Osteocyte (in vitro differentiated cells): Measurements from ENCODE around the gene TMEM156. TPM values are rescaled to one million over a fixed set of nuclear protein-coding genes. Genes with fewer than 3 reads are reported as not detected.

Experiments used
- DNase-seq: peaks from one replicate; pipeline ENCODE4 v3.0.0; 2021; ENCODE audit warnings: mixed read lengths; ENCODE audit not compliant: unreplicated experiment; ENCODE audit errors: extremely low spot score
- H3K27ac Mint-ChIP-seq: one replicate; pipeline ENCODE4 v1.8.0; 2021; ENCODE audit warnings: mild to moderate bottlenecking, mixed read lengths; ENCODE audit not compliant: unreplicated experiment
- H3K27me3 Mint-ChIP-seq: one replicate; pipeline ENCODE4 v1.8.0; 2021; ENCODE audit warnings: mixed read lengths; ENCODE audit not compliant: unreplicated experiment
- H3K36me3 Mint-ChIP-seq: one replicate; pipeline ENCODE4 v1.8.0; 2021; ENCODE audit warnings: mixed read lengths; ENCODE audit not compliant: unreplicated experiment
- H3K4me1 Mint-ChIP-seq: one replicate; pipeline ENCODE4 v1.8.0; 2021; ENCODE audit warnings: mixed read lengths; ENCODE audit not compliant: unreplicated experiment
- H3K4me3 Mint-ChIP-seq: one replicate; pipeline ENCODE4 v1.8.0; 2021; ENCODE audit warnings: mild to moderate bottlenecking, moderate library complexity, mixed read lengths; ENCODE audit not compliant: unreplicated experiment
- H3K9me3 Mint-ChIP-seq: one replicate; pipeline ENCODE4 v1.8.0; 2021; ENCODE audit warnings: mixed read lengths; ENCODE audit not compliant: unreplicated experiment
- CTCF ChIP-seq: fragments of 200-600 bp; sonication (generic); IDR thresholded peaks from 2 replicates; pipeline ENCODE4 v1.5.0; 2021; ENCODE audit warnings: antibody characterized with exemption, mild to moderate bottlenecking, moderate library complexity
- total RNA-seq: library from RNA; stranded (reverse); gene quantifications from 2 replicates; pipeline ENCODE4 v1.2.1, GENCODE V29; 2021

The TMEM156 gene
- total RNA-seq, 1 donor from 2014 or later: not detected

- Mint-ChIP-seq H3K4me1 (peaks cover 13% of the 10 kb centered on the region), H3K9me3 (no peaks in the 10 kb centered on the region), H3K36me3 (no peaks in the 10 kb centered on the region), H3K27me3 (no peaks in the 10 kb centered on the region), H3K27ac (no peak overlapping the region), H3K4me3 (no peak overlapping the region)
- TF ChIP-seq CTCF: no peak
- no peak for DNase-seq
These were observed 44.7 kb downstream of the TMEM156 start for GRCh38 chr4:38987491-38987890.

- H3K4me1 Mint-ChIP-seq: peaks cover 23% of the 10 kb centered on the region
- no peak for TF ChIP-seq CTCF
- no peak overlapping the region for H3K27ac Mint-ChIP-seq
- DNase-seq: no peak
- H3K9me3 Mint-ChIP-seq: no peaks in the 10 kb centered on the region
- H3K36me3 Mint-ChIP-seq: no peaks in the 10 kb centered on the region
- no peaks in the 10 kb centered on the region for H3K27me3 Mint-ChIP-seq
- H3K4me3 Mint-ChIP-seq: no peak overlapping the region
These were observed 46.7 kb downstream of the TMEM156 start for GRCh38 chr4:38985410-38986100.

- Mint-ChIP-seq H3K27ac (peak overlapping the region; percentile 13), H3K4me1 (peaks cover 23% of the 10 kb centered on the region), H3K36me3 (no peaks in the 10 kb centered on the region), H3K4me3 (no peak overlapping the region), H3K9me3 (no peaks in the 10 kb centered on the region), H3K27me3 (no peaks in the 10 kb centered on the region)
- no peak for DNase-seq
- no peak for TF ChIP-seq CTCF
These were observed 48.2 kb downstream of the TMEM156 start for GRCh38 chr4:38983787-38984598.

GRCh38 chr4:38983291-38983690 is 48.9 kb downstream of the TMEM156 start:
- peaks cover 23% of the 10 kb centered on the region for H3K4me1 Mint-ChIP-seq
- H3K27me3 Mint-ChIP-seq: no peaks in the 10 kb centered on the region
- TF ChIP-seq CTCF: no peak
- H3K9me3 Mint-ChIP-seq: no peaks in the 10 kb centered on the region
- H3K4me3 Mint-ChIP-seq: no peak overlapping the region
- no peaks in the 10 kb centered on the region for H3K36me3 Mint-ChIP-seq
- DNase-seq: no peak
- H3K27ac Mint-ChIP-seq: no peak overlapping the region
